Thyroid gland (tissue), 4 donors: Measurements from ENCODE around the gene NDE1. TPM values are rescaled to one million over a fixed set of nuclear protein-coding genes. Genes with fewer than 3 reads are reported as not detected.
"Not testable (repeated sequence)": the region's sequence is repeated elsewhere in the genome, so short reads cannot be mapped to it uniquely, and the experiment has no call there.

Experiments
- DNase-seq, 2 donors: peaks; one replicate each; pipeline ENCODE4 v3.0.0-alpha.2; 2019
- H3K27ac ChIP-seq, 3 donors: fragments of 200-600 bp; sonication (generic); 1 replicate in 2 of 3; 2 replicates in 1 of 3; pipeline ENCODE4 v1.5.1; 2016 to 2019; ENCODE audit warnings: mild to moderate bottlenecking in 1 of 3, moderate library complexity in 1 of 3
- H3K27me3 ChIP-seq: fragments of 200-600 bp; sonication (generic); one replicate; pipeline ENCODE4 v1.5.1; 2019
- H3K36me3 ChIP-seq, 2 donors: fragments of 200-600 bp; sonication (generic); one replicate each; pipeline ENCODE4 v1.5.1; 2016 to 2019
- H3K4me1 ChIP-seq, 2 donors: fragments of 200-600 bp; sonication (generic); one replicate each; pipeline ENCODE4 v1.5.1; 2017 to 2019
- H3K4me3 ChIP-seq, 3 donors: fragments of 200-600 bp; sonication (generic); replicated peaks in 1 of 3; 1 replicate in 2 of 3; 2 replicates in 1 of 3; pipeline ENCODE4 v1.5.1; 2016; ENCODE audit warnings: mild to moderate bottlenecking in 1 of 3
- H3K9me3 ChIP-seq: fragments of 200-600 bp; sonication (generic); one replicate; pipeline ENCODE4 v1.5.1; 2017
- POLR2A ChIP-seq, 2 donors: fragments of 450-650 bp; IDR thresholded peaks; one replicate each; pipeline ENCODE4 v1.6.1; 2017; ENCODE audit warnings: antibody characterized with exemption in 2 of 2, mild to moderate bottlenecking in 2 of 2, moderate library complexity in 1 of 2
- WGBS, 2 donors: methylation state at CpG; one replicate each; pipeline ENCODE4 v1.1.5; 2017; 5-methylcytosine and 5-hydroxymethylcytosine counted together
- intact Hi-C: fragments of 100-400 bp; cut with DNase I; formaldehyde crosslinking; loops from one replicate; pipeline ENCODE4 v1.15.1; 2023
- total RNA-seq, 4 donors: library from RNA; depleted of rRNA; stranded (reverse); fragments of >200 nt; gene quantifications; one replicate each; pipeline ENCODE4 v1.2.3, GENCODE V29; 2016
- TF ChIP-seq, protein P1 (sequence below), 6 experiments: fragments of 200-600 bp in 3 of 6; fragments of 450-650 bp in 3 of 6; sonication (generic) in 3 of 6; IDR thresholded peaks; one replicate each; pipeline ENCODE4 v1.5.1; 2016 to 2019; ENCODE audit warnings: antibody characterized with exemption in 6 of 6, mild to moderate bottlenecking in 2 of 6, inconsistent platforms in 1 of 6, moderate library complexity in 1 of 6

NDE1 gene
- total RNA-seq, 4 donors from 2014 or later = 7.7 to 21.3 (median 14.7) TPM

DNA sequence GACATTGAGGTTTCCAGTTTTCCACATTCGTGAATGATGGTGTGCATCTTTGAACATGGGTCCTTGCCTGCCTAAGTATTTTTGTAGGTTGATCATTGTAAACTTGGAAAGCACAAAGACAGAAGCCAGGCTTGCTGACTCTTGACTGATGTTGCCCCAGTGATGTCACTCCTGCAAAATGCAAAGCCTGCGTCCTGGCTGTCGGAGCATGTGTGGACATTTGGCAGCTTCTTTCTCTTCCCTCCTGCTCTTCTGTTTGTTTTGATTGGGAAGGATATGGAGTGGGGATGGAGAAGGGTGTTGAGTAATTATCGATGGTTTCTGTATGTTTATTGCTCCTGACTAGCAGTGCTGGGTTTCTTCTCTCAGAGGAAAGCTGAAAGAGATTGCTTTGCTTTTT is 3.2 kb downstream of the NDE1 start:
- intact Hi-C loops = no loop called here
- Histone ChIP-seq H3K9me3 (no peaks in the 10 kb centered on the region), H3K36me3 (no peaks in the 10 kb centered on the region), H3K4me3 (no peak overlapping the region), H3K27ac (no peak overlapping the region), H3K4me1 (peaks cover 0 to 16% of the 10 kb centered on the region in 2 donors), H3K27me3 (no peaks in the 10 kb centered on the region)
- TF ChIP-seq, protein P1, sequence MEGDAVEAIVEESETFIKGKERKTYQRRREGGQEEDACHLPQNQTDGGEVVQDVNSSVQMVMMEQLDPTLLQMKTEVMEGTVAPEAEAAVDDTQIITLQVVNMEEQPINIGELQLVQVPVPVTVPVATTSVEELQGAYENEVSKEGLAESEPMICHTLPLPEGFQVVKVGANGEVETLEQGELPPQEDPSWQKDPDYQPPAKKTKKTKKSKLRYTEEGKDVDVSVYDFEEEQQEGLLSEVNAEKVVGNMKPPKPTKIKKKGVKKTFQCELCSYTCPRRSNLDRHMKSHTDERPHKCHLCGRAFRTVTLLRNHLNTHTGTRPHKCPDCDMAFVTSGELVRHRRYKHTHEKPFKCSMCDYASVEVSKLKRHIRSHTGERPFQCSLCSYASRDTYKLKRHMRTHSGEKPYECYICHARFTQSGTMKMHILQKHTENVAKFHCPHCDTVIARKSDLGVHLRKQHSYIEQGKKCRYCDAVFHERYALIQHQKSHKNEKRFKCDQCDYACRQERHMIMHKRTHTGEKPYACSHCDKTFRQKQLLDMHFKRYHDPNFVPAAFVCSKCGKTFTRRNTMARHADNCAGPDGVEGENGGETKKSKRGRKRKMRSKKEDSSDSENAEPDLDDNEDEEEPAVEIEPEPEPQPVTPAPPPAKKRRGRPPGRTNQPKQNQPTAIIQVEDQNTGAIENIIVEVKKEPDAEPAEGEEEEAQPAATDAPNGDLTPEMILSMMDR (IDR thresholded peaks at IDR 0.05) = no peak
- TF ChIP-seq POLR2A (IDR thresholded peaks at IDR 0.05) = no peak
- no peak for DNase-seq
- 13 to 27% methylated on average over 4 of the region's 4 CpGs for WGBS, 2 donors

DNA sequence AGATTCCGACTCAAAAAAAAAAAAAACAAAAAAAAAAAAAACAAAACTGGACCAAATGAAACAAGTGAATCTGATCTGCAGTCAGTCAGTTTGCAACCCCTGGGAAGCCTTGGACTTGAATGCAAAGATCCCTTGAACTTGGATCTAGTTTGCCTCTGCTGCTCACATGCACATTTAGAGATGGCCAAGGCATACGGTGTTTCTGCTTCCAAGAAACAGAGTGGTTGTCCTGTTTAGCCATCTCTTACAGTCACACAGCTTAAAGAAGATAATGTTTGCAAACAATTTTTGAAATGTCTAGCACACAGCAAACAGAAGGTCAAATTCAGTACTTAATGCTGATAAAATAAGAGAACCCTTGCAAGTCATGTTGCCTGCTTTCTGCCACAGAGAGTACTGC is 4.5 kb downstream of the NDE1 start:
- intact Hi-C loops = no loop called here
- Histone ChIP-seq H3K27ac (no peak overlapping the region), H3K4me1 (peaks cover 0 to 16% of the 10 kb centered on the region in 2 donors), H3K4me3 (no peak overlapping the region), H3K9me3 (no peaks in the 10 kb centered on the region), H3K27me3 (no peaks in the 10 kb centered on the region), H3K36me3 (no peaks in the 10 kb centered on the region)
- WGBS, 2 donors = 85 to 87% methylated on average over 2 of the region's 2 CpGs
- no peak for DNase-seq
- TF ChIP-seq, protein P1 (IDR thresholded peaks at IDR 0.05) = no peak
- no peak for TF ChIP-seq POLR2A (IDR thresholded peaks at IDR 0.05)

DNA sequence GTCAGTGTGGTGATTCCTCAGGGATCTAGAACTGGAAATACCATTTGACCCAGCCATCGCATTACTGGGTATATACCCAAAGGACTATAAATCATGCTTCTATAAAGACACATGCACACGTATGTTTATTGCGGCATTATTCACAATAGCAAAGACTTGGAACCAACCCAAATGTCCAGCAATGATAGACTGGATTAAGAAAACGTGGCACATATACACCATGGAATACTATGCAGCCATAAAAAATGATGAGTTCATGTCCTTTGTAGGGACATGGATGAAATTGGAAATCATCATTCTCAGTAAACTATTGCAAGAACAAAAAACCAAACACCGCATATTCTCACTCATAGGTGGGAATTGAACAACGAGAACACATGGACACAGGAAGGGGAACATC is 5.5 kb downstream of the NDE1 start:
- H3K9me3 ChIP-seq, H3K27me3 ChIP-seq, H3K36me3 ChIP-seq, H3K4me3 ChIP-seq, intact Hi-C loops, H3K27ac ChIP-seq, DNase-seq: not testable (repeated sequence)
- peaks cover 0 to 16% of the 10 kb centered on the region in 2 donors for H3K4me1 ChIP-seq
- WGBS, 2 donors = 100% methylated on average over 4 of the region's 6 CpGs

DNA sequence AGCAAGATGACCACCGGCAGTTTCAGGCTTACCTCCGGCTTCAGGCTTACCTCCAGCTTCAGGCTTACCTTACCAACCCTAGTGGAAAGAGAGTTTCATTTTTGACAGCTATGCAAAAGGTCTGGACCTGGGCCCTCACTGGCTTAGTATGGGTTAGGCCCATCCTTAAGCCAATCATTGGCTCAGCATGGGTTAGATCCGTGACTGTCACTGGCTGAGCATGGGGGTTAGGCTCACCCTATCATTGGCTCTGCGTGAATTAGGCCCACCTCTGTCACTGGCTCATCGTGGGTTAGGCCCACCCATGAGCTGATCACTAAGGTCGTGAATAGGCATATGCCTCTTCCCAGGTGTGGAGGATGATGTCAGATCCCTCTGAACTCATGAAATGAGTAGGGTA is 8.1 kb downstream of the NDE1 start:
- Histone ChIP-seq H3K9me3 (no peaks in the 10 kb centered on the region), H3K4me1 (peaks cover 0 to 7% of the 10 kb centered on the region in 2 donors), H3K36me3 (no peaks in the 10 kb centered on the region), H3K27me3 (no peaks in the 10 kb centered on the region), H3K4me3 (no peak overlapping the region), H3K27ac (no peak overlapping the region)
- no peak for TF ChIP-seq POLR2A (IDR thresholded peaks at IDR 0.05)
- TF ChIP-seq, protein P1 (IDR thresholded peaks at IDR 0.05) = no peak
- intact Hi-C loops = no loop called here
- DNase-seq = no peak
- 88 to 93% methylated on average over 6 of the region's 6 CpGs for WGBS, 2 donors

DNA sequence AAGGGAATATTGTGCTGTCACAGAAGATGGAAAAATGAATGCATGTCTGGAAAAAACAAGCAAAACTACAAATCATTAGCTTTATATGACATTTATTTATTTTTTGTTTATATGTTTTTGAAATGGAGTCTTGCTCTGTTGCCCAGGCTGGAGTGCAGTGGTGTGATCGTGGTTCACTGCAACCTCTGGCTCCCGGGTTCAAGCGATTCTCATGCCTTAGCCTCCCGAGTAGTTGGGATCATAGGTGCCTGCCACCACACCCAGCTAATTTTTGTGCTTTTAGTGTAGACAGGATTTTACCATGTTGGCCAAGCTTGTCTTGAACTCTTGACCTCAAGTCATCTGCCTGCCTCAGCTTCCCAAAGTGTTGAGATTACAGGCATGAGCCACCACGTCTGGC is 8.5 kb downstream of the NDE1 start:
- WGBS, 2 donors = 95% methylated on average over 5 of the region's 5 CpGs
- TF ChIP-seq, protein P1 (IDR thresholded peaks at IDR 0.05) = no peak
- no peak for TF ChIP-seq POLR2A (IDR thresholded peaks at IDR 0.05)
- H3K9me3 ChIP-seq = no peaks in the 10 kb centered on the region
- peaks cover 0 to 3% of the 10 kb centered on the region in 2 donors for H3K4me1 ChIP-seq
- H3K27me3 ChIP-seq = no peaks in the 10 kb centered on the region
- H3K27ac ChIP-seq = no peak overlapping the region
- DNase-seq = no peak
- intact Hi-C loops = no loop called here
- no peak overlapping the region for H3K4me3 ChIP-seq
- no peaks in the 10 kb centered on the region for H3K36me3 ChIP-seq

DNA sequence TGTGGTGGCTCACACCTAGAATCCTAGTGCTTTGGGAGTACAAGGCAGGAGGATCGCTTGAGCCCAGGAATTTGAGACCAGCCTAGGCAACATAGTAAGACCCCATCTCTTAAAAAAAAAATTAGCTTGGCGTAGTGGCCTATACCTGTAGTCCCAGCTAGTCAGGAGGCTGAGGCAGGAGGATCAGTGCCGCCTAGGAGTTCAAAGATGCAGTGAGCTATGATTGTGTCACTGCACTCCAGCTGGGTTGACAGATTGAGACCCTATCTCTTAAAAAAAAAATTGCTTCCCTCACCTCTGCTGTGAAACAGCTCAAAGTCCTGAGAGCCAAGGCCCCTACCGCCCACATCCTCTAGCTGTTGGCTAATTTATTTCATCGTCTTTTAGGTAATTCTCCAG is 10.2 kb downstream of the NDE1 start:
- DNase-seq = no peak
- Histone ChIP-seq H3K27me3 (no peaks in the 10 kb centered on the region), H3K4me3 (no peak overlapping the region), H3K36me3 (peaks cover 5 to 7% of the 10 kb centered on the region in 2 donors), H3K9me3 (no peaks in the 10 kb centered on the region), H3K27ac (no peak overlapping the region), H3K4me1 (no peaks in the 10 kb centered on the region)
- TF ChIP-seq POLR2A (IDR thresholded peaks at IDR 0.05) = no peak
- TF ChIP-seq, protein P1 (IDR thresholded peaks at IDR 0.05) = no peak
- 92 to 93% methylated on average over 5 of the region's 5 CpGs for WGBS, 2 donors
- intact Hi-C loops = no loop called here
